NCI-H460 (cell line): ENCODE data around the gene ALPL. TPM values are rescaled to one million over a fixed set of nuclear protein-coding genes. Genes with fewer than 3 reads are reported as not detected.
A peak's percentile ranks its signal among the peaks of the same experiment; 100 is the strongest.

Source experiments
- DNase-seq: peaks from one replicate; pipeline ENCODE4 v3.0.0-alpha.2; 2016; ENCODE audit warnings: low read depth; ENCODE audit errors: extremely low read depth
- total RNA-seq: library from RNA; depleted of rRNA; stranded (reverse); fragments of >200 nt; shearing (Covaris generic); gene quantifications from 2 replicates; pipeline ENCODE4 v1.2.3, GENCODE V29; 2014

ALPL gene
- total RNA-seq, 1 experiment from 2014 or later, result 0.12 TPM

- DNase-seq, result no peak
Measured at GRCh38 chr1:21614419-21615115, 105.3 kb downstream of the ALPL start.

- DNase-seq, result no peak
Measured at GRCh38 chr1:21616372-21616771, 107.1 kb downstream of the ALPL start.

GRCh38 chr1:21617126-21617738 lies 108.0 kb downstream of the ALPL start:
- no peak for DNase-seq

DNA sequence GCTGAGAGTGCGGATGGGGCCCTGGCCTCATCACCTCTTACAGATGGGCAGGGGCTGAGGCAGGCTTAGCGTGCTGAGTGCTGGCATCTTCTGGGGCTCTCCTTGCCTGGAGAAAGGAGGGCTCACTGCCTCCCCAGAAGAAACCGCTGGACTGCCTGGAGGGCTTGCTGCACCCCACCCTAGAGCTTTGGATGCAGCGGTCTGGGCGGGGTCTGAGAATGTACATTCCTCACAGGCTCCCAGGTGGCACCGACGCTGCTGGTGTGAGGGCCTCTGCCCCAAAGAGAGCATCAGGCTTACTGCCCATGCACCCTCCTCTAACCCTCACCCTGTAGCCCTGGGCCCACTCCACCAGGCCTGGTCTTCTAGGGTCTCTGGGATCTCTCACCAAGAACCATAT lies 108.8 kb downstream of the ALPL start:
- no peak for DNase-seq

GRCh38 chr1:21618561-21619374 lies 109.5 kb downstream of the ALPL start:
- DNase-seq, result no peak

GRCh38 chr1:21619375-21619947 lies 110.2 kb downstream of the ALPL start:
- no peak for DNase-seq

- DNase-seq, result no peak
Measured at GRCh38 chr1:21620011-21620410, 110.8 kb downstream of the ALPL start.

GRCh38 chr1:21620496-21620895 lies 111.3 kb downstream of the ALPL start:
- no peak for DNase-seq

DNA sequence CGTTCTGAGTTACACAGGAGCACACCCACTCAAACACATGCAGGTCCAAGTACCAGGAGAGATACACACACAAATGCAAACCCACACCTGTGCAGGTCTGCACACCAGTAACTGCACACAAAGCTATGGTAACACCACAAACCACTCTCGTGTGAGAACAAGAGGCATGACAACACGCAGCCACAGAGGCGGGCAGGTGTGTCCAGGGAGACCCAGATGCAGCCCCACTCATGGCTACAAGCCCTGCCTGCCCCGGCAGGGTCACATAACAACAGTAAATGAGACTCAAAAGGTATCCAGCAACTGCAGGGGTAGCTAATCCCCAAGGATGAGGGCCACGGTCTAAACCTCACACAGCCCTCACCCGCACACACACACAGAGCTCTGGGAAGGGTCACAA lies 111.8 kb downstream of the ALPL start:
- no peak for DNase-seq

- no peak for DNase-seq
Measured at GRCh38 chr1:21621761-21622436, 112.7 kb downstream of the ALPL start.

- DNase-seq, result peak; percentile 22
Measured at GRCh38 chr1:21622466-21623315, 113.5 kb downstream of the ALPL start.

- no peak for DNase-seq
Measured at GRCh38 chr1:21623410-21623961, 114.3 kb downstream of the ALPL start.

- DNase-seq, result no peak
Measured at GRCh38 chr1:21624571-21625389, 115.6 kb downstream of the ALPL start.

DNA sequence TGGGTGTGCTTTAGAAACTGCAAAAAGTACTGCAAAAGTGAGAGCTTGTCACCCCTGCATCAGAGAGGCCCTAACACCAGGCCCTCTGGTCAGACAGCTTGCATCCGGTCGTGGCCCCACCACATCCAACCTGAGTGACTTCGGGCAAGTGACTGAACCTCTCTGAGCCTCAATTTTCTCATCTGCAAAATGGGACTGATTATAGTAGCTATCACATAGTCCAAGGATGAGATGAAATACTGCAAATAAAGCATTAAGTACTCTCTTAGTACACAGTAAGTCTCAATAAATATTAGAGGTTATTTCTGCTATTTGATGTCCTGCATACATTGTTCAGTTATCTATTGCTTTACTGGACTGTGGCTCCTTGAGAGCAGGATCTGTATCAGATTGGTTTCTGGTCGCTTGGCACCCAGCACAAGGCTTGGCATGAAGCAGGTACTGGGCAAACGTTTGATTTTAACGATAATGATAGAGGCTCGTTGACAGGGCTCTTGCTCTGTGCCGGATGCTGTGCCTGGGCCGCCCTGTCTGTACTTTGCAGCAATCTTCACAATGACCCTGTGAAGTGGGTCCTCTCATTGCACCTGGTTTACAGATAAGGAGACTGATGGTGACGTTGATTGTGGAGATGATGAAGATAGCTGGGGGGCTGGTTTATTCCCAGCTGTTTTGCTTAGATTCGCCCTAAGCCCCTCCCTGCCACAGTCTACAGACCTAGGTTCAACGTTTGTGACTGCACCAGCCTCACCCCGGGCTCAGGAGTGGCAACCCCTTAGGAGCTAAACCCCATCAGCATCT lies 116.4 kb downstream of the ALPL start:
- no peak for DNase-seq

GRCh38 chr1:21626921-21627339 lies 117.7 kb downstream of the ALPL start:
- no peak for DNase-seq
